GM12878 (cell line): ENCODE measurements around the gene KRT82. TPM values are rescaled to one million over a fixed set of nuclear protein-coding genes. Genes with fewer than 3 reads are reported as not detected.

Source experiments
- ATAC-seq: fragments of 200-7000 bp; cut with Tn5 transposase; 3 replicates; pipeline ENCODE4 v1.9.1; 2020; ENCODE audit warnings: mild to moderate bottlenecking, moderate library complexity
- BruUV-seq: library from RNA; stranded (reverse); fragments of 400-500 nt; replicated peaks from 2 replicates; lab custom pipeline; 2021; lab: Mats Ljungman, UMichigan
- CTCF ChIA-PET: fragments of 300-600 bp; sonication (Branson Sonifier 250); formaldehyde crosslinking; extraction: SDS; loops from one replicate; lab custom pipeline; 2021; ENCODE audit warnings: inconsistent platforms; lab: Yijun Ruan, JAX
- POLR2A ChIA-PET: fragments of 350-600 bp; formaldehyde crosslinking; extraction: SDS; loops from one replicate; lab custom pipeline; 2021; ENCODE audit warnings: inconsistent platforms; lab: Charles Lee
- RAD21 ChIA-PET: fragments of 300-600 bp; sonication (Branson Sonifier 250); formaldehyde crosslinking; loops from one replicate; lab custom pipeline; 2023; ENCODE audit warnings: antibody characterized with exemption; ENCODE audit not compliant: unreplicated experiment; lab: Charles Lee
- SMC1A ChIA-PET: fragments of 300-600 bp; sonication (Branson Sonifier 250); formaldehyde crosslinking; loops from one replicate; lab custom pipeline; 2023; ENCODE audit not compliant: unreplicated experiment, uncharacterized antibody; lab: Charles Lee
- DNase-seq: peaks from one replicate; pipeline ENCODE4 v3.0.0-alpha.2; 2011; ENCODE audit warnings: low read depth, low spot score
- FAIRE-seq: peaks from 3 replicates; lab custom pipeline; 2011; peaks lifted over from hg19 to GRCh38; lab: Jason Lieb, UNC
- H2AFZ ChIP-seq: 2 replicates; pipeline ENCODE4 v1.6.0; 2011; ENCODE audit warnings: low read depth, low read length, control low read depth; ENCODE audit not compliant: control insufficient read depth
- H3K27ac ChIP-seq: 2 replicates; pipeline ENCODE4 v1.5.1; 2011; ENCODE audit warnings: control low read depth; ENCODE audit not compliant: control insufficient read depth, insufficient read depth
- H3K27me3 ChIP-seq, 2 experiments: replicated peaks in 1 of 2; 2 replicates each; pipeline versions ENCODE4 v1.6.0 to v1.6.1; 2011; ENCODE audit warnings: low read length in 1 of 2; ENCODE audit not compliant: control insufficient read depth in 2 of 2, insufficient read depth in 2 of 2
- H3K36me3 ChIP-seq, 2 experiments: 2 replicates each; pipeline ENCODE4 v1.5.1; 2011; ENCODE audit warnings: low read length in 1 of 2; ENCODE audit not compliant: control insufficient read depth in 2 of 2, insufficient read depth in 2 of 2
- H3K4me1 ChIP-seq: 2 replicates; pipeline ENCODE4 v1.6.1; 2011; ENCODE audit warnings: mild to moderate bottlenecking, low read length, moderate library complexity, mixed read lengths; ENCODE audit not compliant: control insufficient read depth, insufficient read depth
- H3K4me2 ChIP-seq: 2 replicates; pipeline ENCODE4 v1.6.0; 2011; ENCODE audit warnings: control low read depth; ENCODE audit not compliant: control insufficient read depth, insufficient read depth
- H3K4me3 ChIP-seq: fragments of 200-600 bp; sonication (generic); 2 replicates; pipeline ENCODE4 v1.5.1; 2016
- H3K79me2 ChIP-seq: 2 replicates; pipeline ENCODE4 v1.6.0; 2011; ENCODE audit warnings: low read length; ENCODE audit not compliant: control insufficient read depth, insufficient read depth
- H3K9ac ChIP-seq: 2 replicates; pipeline ENCODE4 v1.8.0; 2011; ENCODE audit warnings: low read length, control low read depth, mixed read lengths; ENCODE audit not compliant: control insufficient read depth, insufficient read depth
- H3K9me3 ChIP-seq: replicated peaks from 3 replicates; pipeline ENCODE4 v1.5.1; 2011; ENCODE audit warnings: mild to moderate bottlenecking, low read length; ENCODE audit not compliant: control insufficient read depth, insufficient read depth
- H4K20me1 ChIP-seq: 2 replicates; pipeline ENCODE4 v1.6.0; 2011; ENCODE audit not compliant: control insufficient read depth, insufficient read depth
- CEBPB ChIP-seq, 2 experiments: fragments of 150-350 bp in 1 of 2; IDR thresholded peaks; 2 replicates each; pipeline ENCODE4 v1.6.1; 2012 to 2014; ENCODE audit warnings: low read depth in 2 of 2, low read length in 2 of 2, borderline replicate concordance in 1 of 2, inconsistent platforms in 1 of 2
- ESRRA ChIP-seq: IDR thresholded peaks from 2 replicates; pipeline ENCODE4 v1.6.1; 2012; ENCODE audit warnings: mild to moderate bottlenecking, low read length, improper control_type of control experiment
- GABPA ChIP-seq: IDR thresholded peaks from 2 replicates; pipeline ENCODE4 v1.6.1; 2014; ENCODE audit warnings: antibody characterized with exemption, low read depth, mild to moderate bottlenecking, inconsistent platforms
- MTA2 ChIP-seq: fragments of 450-650 bp; IDR thresholded peaks from 2 replicates; pipeline ENCODE4 v1.6.1; 2016; ENCODE audit warnings: low read depth, mild to moderate bottlenecking, moderate library complexity
- PAX5 ChIP-seq: IDR thresholded peaks from 2 replicates; pipeline ENCODE4 v1.6.1; 2011; ENCODE audit warnings: low read depth, low read length, borderline replicate concordance
- RAD21 ChIP-seq: IDR thresholded peaks from 2 replicates; pipeline ENCODE4 v1.6.1; 2011; ENCODE audit warnings: mild to moderate bottlenecking, low read depth, low read length, moderate library complexity; ENCODE audit not compliant: insufficient read depth
- RUNX3 ChIP-seq: IDR thresholded peaks from 2 replicates; pipeline ENCODE4 v1.6.1; 2012; ENCODE audit warnings: low read length, inconsistent platforms
- SMAD1 ChIP-seq: fragments of 450-650 bp; IDR thresholded peaks from 2 replicates; pipeline ENCODE4 v1.6.1; 2018; ENCODE audit warnings: mild to moderate bottlenecking, low read depth; ENCODE audit not compliant: partially characterized antibody
- SPI1 ChIP-seq: IDR thresholded peaks from 2 replicates; pipeline ENCODE4 v1.6.1; 2011; ENCODE audit warnings: low read depth, mild to moderate bottlenecking, low read length, moderate library complexity, borderline replicate concordance; ENCODE audit not compliant: insufficient read depth
- SREBF2 ChIP-seq: IDR thresholded peaks from 2 replicates; pipeline ENCODE4 v1.6.1; 2012; ENCODE audit warnings: mild to moderate bottlenecking, low read length
- STAT1 ChIP-seq: fragments of 450-650 bp; conservative IDR thresholded peaks from 2 replicates; pipeline ENCODE4 v1.6.1; 2014; ENCODE audit warnings: antibody characterized with exemption, mild to moderate bottlenecking
- TCF12 ChIP-seq: IDR thresholded peaks from 2 replicates; pipeline ENCODE4 v1.6.1; 2011; ENCODE audit warnings: low read depth, mild to moderate bottlenecking, low read length
- WRNIP1 ChIP-seq: IDR thresholded peaks from 2 replicates; pipeline ENCODE4 v1.6.1; 2011; ENCODE audit warnings: low read depth, low read length, improper control_type of control experiment, borderline replicate concordance
- ZBED1 ChIP-seq: IDR thresholded peaks from 2 replicates; pipeline ENCODE4 v1.6.1; 2016; ENCODE audit warnings: borderline replicate concordance
- ZNF274 ChIP-seq: IDR thresholded peaks from one replicate; pipeline ENCODE4 v1.8.0; 2011; ENCODE audit not compliant: insufficient read length, insufficient read depth
- ZNF384 ChIP-seq: IDR thresholded peaks from 2 replicates; pipeline ENCODE4 v1.6.1; 2012; ENCODE audit warnings: low read depth, mild to moderate bottlenecking, low read length, improper control_type of control experiment, borderline replicate concordance
- ZSCAN29 ChIP-seq: fragments of 450-650 bp; IDR thresholded peaks from 2 replicates; pipeline ENCODE4 v1.6.1; 2017; ENCODE audit warnings: mild to moderate bottlenecking, moderate library complexity
- WGBS: methylation state at CpG from one replicate; pipeline ENCODE4 v1.1.6; 2016; ENCODE audit warnings: low lambda C conversion rate; ENCODE audit not compliant: insufficient replicate concordance, insufficient coverage; ENCODE audit errors: missing lambda C conversion rate; 5-methylcytosine and 5-hydroxymethylcytosine counted together
- in situ Hi-C: fragments of 300-500 bp; cut with MboI; formaldehyde crosslinking; loops from 9 replicates; pipeline ENCODE4 v1.14.3; 2018; ENCODE audit warnings: mixed read lengths
- intact Hi-C: fragments of 100-400 bp; cut with micrococcal nuclease; formaldehyde crosslinking; loops from one replicate; pipeline ENCODE4 v1.14.2; 2022; ENCODE audit not compliant: unreplicated experiment
- polyA plus RNA-seq, 11 experiments: library from polyadenylated mRNA; depleted of rRNA in 4 of 11; unstranded in 6 of 11; stranded (reverse) in 5 of 11; fragments of >200 nt; fragmentation: Nextera tagmentation in 4 of 11; fragmentation: Illumina TruSeq in 1 of 11; extraction: Ambion mirVana in 4 of 11; extraction: Trizol in 1 of 11; gene quantifications; 1 replicate in 1 of 11; 2 replicates in 10 of 11; pipeline versions ENCODE4 v1.2.1 to v1.2.3, GENCODE V29; 2011 to 2016; ENCODE audit warnings: inconsistent platforms in 2 of 11, missing spikeins in 2 of 11, low read depth in 1 of 11
- total RNA-seq, 4 experiments: library from RNA; depleted of rRNA in 3 of 4; stranded (reverse); fragments of >200 nt in 3 of 4; fragmentation: Illumina TruSeq in 1 of 4; extraction: Trizol in 1 of 4; gene quantifications; 2 replicates each; pipeline versions ENCODE4 v1.2.1 to v1.2.3, GENCODE V29; 2013 to 2021

KRT82 gene
- total and polyA plus RNA-seq, 10 of the 15 experiments (the other 5 are each of a cell fraction or from before 2014, with no cell fraction given), result not detected

- no peaks in the 10 kb centered on the region for H3K4me1 ChIP-seq
- ChIA-PET SMC1A (no interaction called here), POLR2A (no interaction called here), RAD21 (no interaction called here), CTCF (no interaction called here)
- intact Hi-C loops (no loop called here), in situ Hi-C loops (no loop called here)
- BruUV-seq, result no TSS peak
- no peak overlapping the region for H3K9ac ChIP-seq
- H3K36me3 ChIP-seq, result no peaks in the 10 kb centered on the region
- no peak for DNase-seq
- no peaks in the 10 kb centered on the region for H3K9me3 ChIP-seq
- 0% methylated on average over 2 of the region's 2 CpGs for WGBS
- H3K27me3 ChIP-seq, result peaks cover 0 to 2% of the 10 kb centered on the region in 2 experiments; a peak in 1 of 4 replicates
- no peak overlapping the region for H3K4me3 ChIP-seq
- no peak for ATAC-seq
- H3K79me2 ChIP-seq, result no peaks in the 10 kb centered on the region
- H2AFZ ChIP-seq, result no peak overlapping the region
- TF ChIP-seq RUNX3 (no peak), GABPA (no peak), MTA2 (no peak), RAD21 (no peak)
- TF ChIP-seq, all 136 proteins: peak for 0
- H3K4me2 ChIP-seq, result no peak overlapping the region
- FAIRE-seq, result no peak
- no peak overlapping the region for H3K27ac ChIP-seq
- no peaks in the 10 kb centered on the region for H4K20me1 ChIP-seq
Measured at GRCh38 chr12:52417740-52418139, 11.6 kb upstream of the KRT82 start.

- Histone ChIP-seq H3K27me3 (peaks cover 0 to 2% of the 10 kb centered on the region in 2 experiments; a peak in 1 of 4 replicates), H4K20me1 (no peaks in the 10 kb centered on the region), H3K9me3 (no peaks in the 10 kb centered on the region), H2AFZ (no peak overlapping the region), H3K4me1 (no peaks in the 10 kb centered on the region)
- CTCF ChIA-PET, result no interaction called here
- SMC1A ChIA-PET, result no interaction called here
- in situ Hi-C loops, result no loop called here
- POLR2A ChIA-PET, result no interaction called here
- RAD21 ChIA-PET, result no interaction called here
- no TSS peak for BruUV-seq
- FAIRE-seq, result no peak
- ATAC-seq, result no peak
- no peak for DNase-seq
- TF ChIP-seq CEBPB (IDR thresholded peaks at IDR 0.05; ENCODE audit: borderline replicate concordance in 1 of 2, low read depth in 2 of 2, low read length in 2 of 2), result no peak
- TF ChIP-seq SMAD1, result no peak
- no peak for TF ChIP-seq ZSCAN29
- no peak for TF ChIP-seq PAX5
- TF ChIP-seq ZNF274, result no peak
- no peak for TF ChIP-seq ZNF384
- TF ChIP-seq STAT1, result no peak
- no peak for TF ChIP-seq ZBED1
- no peak for TF ChIP-seq TCF12
- TF ChIP-seq WRNIP1, result no peak
- no peak for TF ChIP-seq SREBF2
- no peak for TF ChIP-seq RAD21
- TF ChIP-seq ESRRA, result no peak
- TF ChIP-seq SPI1, result no peak
- TF ChIP-seq, all 136 proteins: peak for 0
- Histone ChIP-seq H3K4me3 (no peak overlapping the region), H3K79me2 (no peaks in the 10 kb centered on the region), H3K36me3 (no peaks in the 10 kb centered on the region), H3K4me2 (no peak overlapping the region), H3K27ac (no peak overlapping the region), H3K9ac (no peak overlapping the region)
- 5% methylated on average over 1 of the region's 1 CpG for WGBS
- intact Hi-C loops, result no loop called here
Measured at GRCh38 chr12:52416795-52417194, 10.7 kb upstream of the KRT82 start.
